ENCODE measurements around the gene OTUD5. TPM values are rescaled to one million over a fixed set of nuclear protein-coding genes. Genes with fewer than 3 reads are reported as not detected.

Gene OTUD5
- total RNA-seq, 1 experiment from 2014 or later = 62.5 TPM

Other genes with a start within 250 kb of the OTUD5 start
- not detected in 2 replicates for gene GLOD5, start 195.9 kb downstream of the OTUD5 start, total RNA-seq (2021)
- gene GATA1, start 171.0 kb downstream of the OTUD5 start, total RNA-seq (2021) = not detected in 2 replicates
- gene HDAC6, start 155.5 kb downstream of the OTUD5 start, total RNA-seq (2021) = 52.8 and 57.9 TPM in 2 replicates
- 0.18 TPM in 1 of 2 replicates, not detected in the other for gene ERAS, start 131.1 kb downstream of the OTUD5 start, total RNA-seq (2021)
- 3.9 and 4.0 TPM in 2 replicates for gene PCSK1N, start 122.0 kb downstream of the OTUD5 start, total RNA-seq (2021)
- gene TIMM17B, start 59.8 kb downstream of the OTUD5 start, total RNA-seq (2021) = 89.0 and 89.7 TPM in 2 replicates
- gene PQBP1, start 59.7 kb downstream of the OTUD5 start, total RNA-seq (2021) = 87.5 and 87.9 TPM in 2 replicates
- gene SLC35A2, start 46.0 kb downstream of the OTUD5 start, total RNA-seq (2021) = 29.1 and 32.9 TPM in 2 replicates
- gene PIM2, start 38.6 kb downstream of the OTUD5 start, total RNA-seq (2021) = 154 and 163 TPM in 2 replicates
- gene KCND1, start 14.2 kb upstream of the OTUD5 start, total RNA-seq (2021) = 5.7 and 7.0 TPM in 2 replicates
- 70.1 and 71.8 TPM in 2 replicates for gene GRIPAP1, start 44.7 kb upstream of the OTUD5 start, total RNA-seq (2021)
- gene TFE3, start 85.8 kb upstream of the OTUD5 start, total RNA-seq (2021) = 58.9 and 59.8 TPM in 2 replicates
- 14.5 and 15.7 TPM in 2 replicates for gene CCDC120, start 101.4 kb upstream of the OTUD5 start, total RNA-seq (2021)
- gene PRAF2, start 116.4 kb upstream of the OTUD5 start, total RNA-seq (2021) = 12.2 and 13.4 TPM in 2 replicates
- 31.5 and 35.8 TPM in 2 replicates for gene WDR45, start 122.3 kb upstream of the OTUD5 start, total RNA-seq (2021)
- 15.8 and 17.1 TPM in 2 replicates for gene GPKOW, start 166.1 kb upstream of the OTUD5 start, total RNA-seq (2021)
- gene MAGIX, start 205.2 kb upstream of the OTUD5 start, total RNA-seq (2021) = 1.3 and 1.9 TPM in 2 replicates
- 11.7 and 12.1 TPM in 2 replicates for gene PLP2, start 214.3 kb upstream of the OTUD5 start, total RNA-seq (2021)
- 9.7 and 12.2 TPM in 2 replicates for gene PRICKLE3, start 228.8 kb upstream of the OTUD5 start, total RNA-seq (2021)
- 1.8 and 2.1 TPM in 2 replicates for gene SYP, start 242.6 kb upstream of the OTUD5 start, total RNA-seq (2021)